WTC11 (cell line): ENCODE measurements around the gene ARHGEF39. TPM values are rescaled to one million over a fixed set of nuclear protein-coding genes. Genes with fewer than 3 reads are reported as not detected.

Experiments used
- ATAC-seq: fragments of 200-7000 bp; cut with Tn5 transposase; 2 replicates; pipeline ENCODE4 v1.10.0; 2021; ENCODE audit warnings: mild to moderate bottlenecking, moderate library complexity
- CTCF ChIA-PET: fragments of 300-600 bp; sonication (Branson Sonifier 250); formaldehyde crosslinking; loops from one replicate; lab custom pipeline; 2021; ENCODE audit warnings: antibody characterized with exemption; lab: Charles Lee
- POLR2A ChIA-PET: fragments of 350-600 bp; sonication (Branson Sonifier 250); formaldehyde crosslinking; loops from one replicate; lab custom pipeline; 2021; ENCODE audit warnings: antibody characterized with exemption; lab: Charles Lee
- DNase-seq: peaks from one replicate; pipeline ENCODE4 v3.0.0; 2021; ENCODE audit warnings: low spot score
- H3K27ac Mint-ChIP-seq: 2 replicates; pipeline ENCODE4 v1.8.0; 2021; ENCODE audit warnings: mixed read lengths
- H3K27me3 Mint-ChIP-seq: 2 replicates; pipeline ENCODE4 v1.8.0; 2021; ENCODE audit warnings: low read depth, mild to moderate bottlenecking, moderate library complexity, mixed read lengths
- H3K36me3 Mint-ChIP-seq: 2 replicates; pipeline ENCODE4 v1.8.0; 2021; ENCODE audit warnings: mixed read lengths
- H3K4me1 Mint-ChIP-seq: 2 replicates; pipeline ENCODE4 v1.8.0; 2022; ENCODE audit warnings: mixed read lengths
- H3K4me3 Mint-ChIP-seq: 2 replicates; pipeline ENCODE4 v1.8.0; 2021; ENCODE audit warnings: mild to moderate bottlenecking, moderate library complexity, mixed read lengths
- H3K9me3 Mint-ChIP-seq: 2 replicates; pipeline ENCODE4 v1.8.0; 2021; ENCODE audit warnings: mixed read lengths
- ATF1 ChIP-seq: sonication (generic); formaldehyde crosslinking; IDR thresholded peaks from 2 replicates; pipeline ENCODE4 v1.8.1; 2023; ENCODE audit warnings: mild to moderate bottlenecking, moderate library complexity, missing genetic modification reagents
- ELF4 ChIP-seq: sonication (generic); formaldehyde crosslinking; IDR thresholded peaks from 2 replicates; pipeline ENCODE4 v1.8.1; 2022; ENCODE audit warnings: low read depth, mild to moderate bottlenecking, moderate library complexity, missing genetic modification reagents
- FOXJ3 ChIP-seq: sonication (generic); formaldehyde crosslinking; IDR thresholded peaks from 2 replicates; pipeline ENCODE4 v1.9.0; 2021; ENCODE audit warnings: missing genetic modification reagents, mild to moderate bottlenecking, borderline replicate concordance
- GRHL2 ChIP-seq: fragments of 250-450 bp; sonication (Bioruptor Pico); IDR thresholded peaks from 2 replicates; pipeline ENCODE4 v1.8.0; 2022; ENCODE audit warnings: mild to moderate bottlenecking, moderate library complexity; ENCODE audit not compliant: insufficient replicate concordance, severe bottlenecking
- NFATC4 ChIP-seq: fragments of 250-450 bp; sonication (Bioruptor Pico); IDR thresholded peaks from 2 replicates; pipeline ENCODE4 v1.9.0; 2021; ENCODE audit warnings: mild to moderate bottlenecking
- SMAD3 ChIP-seq: sonication (generic); formaldehyde crosslinking; IDR thresholded peaks from 2 replicates; pipeline ENCODE4 v1.8.0; 2022; ENCODE audit warnings: missing genetic modification reagents, mild to moderate bottlenecking, borderline replicate concordance
- TCF7 ChIP-seq: sonication (generic); formaldehyde crosslinking; IDR thresholded peaks from 2 replicates; pipeline ENCODE4 v1.8.0; 2022; ENCODE audit warnings: mild to moderate bottlenecking, low read depth, missing genetic modification reagents, moderate library complexity
- TEAD1 ChIP-seq: sonication (generic); formaldehyde crosslinking; IDR thresholded peaks from 2 replicates; pipeline ENCODE4 v1.8.0; 2022; ENCODE audit warnings: mild to moderate bottlenecking, missing genetic modification reagents
- ZBTB21 ChIP-seq: sonication (generic); formaldehyde crosslinking; IDR thresholded peaks from 2 replicates; pipeline ENCODE4 v1.8.1; 2023; ENCODE audit warnings: mild to moderate bottlenecking, missing genetic modification reagents, borderline replicate concordance
- ZNF121 ChIP-seq: sonication (generic); formaldehyde crosslinking; IDR thresholded peaks from 2 replicates; pipeline ENCODE4 v1.8.0; 2023; ENCODE audit warnings: missing genetic modification reagents
- ZNF263 ChIP-seq: sonication (generic); formaldehyde crosslinking; IDR thresholded peaks from 2 replicates; pipeline ENCODE4 v1.8.1; 2022; ENCODE audit warnings: low read depth, mild to moderate bottlenecking, moderate library complexity, missing genetic modification reagents
- total RNA-seq: library from RNA; stranded (reverse); gene quantifications from 3 replicates; pipeline ENCODE4 v1.2.3, GENCODE V29; 2021
- TF ChIP-seq, protein P1 (sequence below): fragments of 250-450 bp; sonication (Bioruptor Pico); IDR thresholded peaks from 2 replicates; pipeline ENCODE4 v1.8.0; 2021; ENCODE audit warnings: mild to moderate bottlenecking
- TF ChIP-seq, protein P2 (sequence below): fragments of 250-450 bp; sonication (Bioruptor Pico); conservative IDR thresholded peaks from 2 replicates; pipeline ENCODE4 v1.9.0; 2021; ENCODE audit warnings: mild to moderate bottlenecking
- TF ChIP-seq, protein P3 (sequence below): sonication (generic); formaldehyde crosslinking; IDR thresholded peaks from 2 replicates; pipeline ENCODE4 v1.8.1; 2023; ENCODE audit warnings: mild to moderate bottlenecking, missing genetic modification reagents
- TF ChIP-seq, protein P4 (sequence below): fragments of 250-450 bp; sonication (Bioruptor Pico); IDR thresholded peaks from 2 replicates; pipeline ENCODE4 v1.9.0; 2021; ENCODE audit warnings: mild to moderate bottlenecking
- TF ChIP-seq, protein P5 (sequence below): sonication (generic); formaldehyde crosslinking; IDR thresholded peaks from 2 replicates; pipeline ENCODE4 v1.8.0; 2022; ENCODE audit warnings: mild to moderate bottlenecking, missing genetic modification reagents
- TF ChIP-seq, protein P6 (sequence below): sonication (generic); formaldehyde crosslinking; IDR thresholded peaks from 2 replicates; pipeline ENCODE4 v1.8.0; 2022; ENCODE audit warnings: missing genetic modification reagents
- TF ChIP-seq, protein P7 (sequence below): sonication (generic); formaldehyde crosslinking; IDR thresholded peaks from 2 replicates; pipeline ENCODE4 v1.8.1; 2023; ENCODE audit warnings: mild to moderate bottlenecking, missing genetic modification reagents, moderate library complexity
- TF ChIP-seq, protein P8 (sequence below): sonication (generic); formaldehyde crosslinking; IDR thresholded peaks from 2 replicates; pipeline ENCODE4 v1.8.1; 2023; ENCODE audit warnings: mild to moderate bottlenecking, moderate library complexity, missing genetic modification reagents

ARHGEF39 gene
- total RNA-seq, 1 experiment from 2014 or later, result 23.8 TPM

DNA sequence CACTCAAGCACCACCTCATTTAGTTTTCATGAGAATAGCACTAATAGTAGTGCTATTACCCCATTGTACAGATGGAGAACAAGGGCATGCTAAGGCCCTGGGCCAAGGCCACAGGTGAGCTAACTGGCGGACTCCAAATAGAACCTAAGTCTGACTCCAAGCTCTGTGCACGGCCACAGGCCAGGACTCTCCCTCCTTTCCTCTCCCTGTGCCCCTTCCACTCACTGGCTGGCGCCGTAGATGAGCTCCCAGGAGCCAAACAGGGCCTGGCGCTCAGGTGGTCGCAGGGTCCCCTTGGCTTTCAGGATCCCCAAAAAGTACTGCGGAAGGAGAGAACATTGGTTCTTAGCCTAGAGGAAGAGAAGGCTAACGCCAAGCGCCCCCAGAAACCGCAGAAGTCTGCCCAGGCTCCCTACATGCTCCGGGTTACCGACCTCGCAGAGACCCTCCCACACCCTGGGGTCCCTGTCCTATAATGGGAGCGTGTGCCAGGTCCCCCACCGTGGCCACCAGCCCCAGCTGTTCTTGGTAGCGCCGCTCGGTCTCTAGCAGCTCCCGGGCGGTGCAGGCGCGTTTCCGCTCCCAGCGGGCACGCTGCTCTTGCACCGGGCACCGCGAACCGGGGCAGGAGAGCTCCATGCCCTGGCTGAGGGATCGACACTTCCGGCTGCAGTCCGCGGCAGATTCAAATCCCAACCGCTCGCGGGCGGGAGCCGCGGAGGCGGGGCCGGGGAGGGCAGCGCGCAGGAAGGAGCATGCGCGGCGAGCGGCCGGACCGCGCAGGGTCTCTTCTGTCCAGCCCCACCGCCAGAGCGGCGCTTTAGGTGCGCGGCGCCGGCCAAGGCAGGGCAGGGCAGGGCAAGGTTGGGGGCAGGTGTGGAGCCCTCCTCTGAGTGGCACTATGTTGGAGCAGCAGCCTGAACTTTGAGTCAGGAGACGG, at the start of gene ARHGEF39 (continued):
- TF ChIP-seq, protein P1, sequence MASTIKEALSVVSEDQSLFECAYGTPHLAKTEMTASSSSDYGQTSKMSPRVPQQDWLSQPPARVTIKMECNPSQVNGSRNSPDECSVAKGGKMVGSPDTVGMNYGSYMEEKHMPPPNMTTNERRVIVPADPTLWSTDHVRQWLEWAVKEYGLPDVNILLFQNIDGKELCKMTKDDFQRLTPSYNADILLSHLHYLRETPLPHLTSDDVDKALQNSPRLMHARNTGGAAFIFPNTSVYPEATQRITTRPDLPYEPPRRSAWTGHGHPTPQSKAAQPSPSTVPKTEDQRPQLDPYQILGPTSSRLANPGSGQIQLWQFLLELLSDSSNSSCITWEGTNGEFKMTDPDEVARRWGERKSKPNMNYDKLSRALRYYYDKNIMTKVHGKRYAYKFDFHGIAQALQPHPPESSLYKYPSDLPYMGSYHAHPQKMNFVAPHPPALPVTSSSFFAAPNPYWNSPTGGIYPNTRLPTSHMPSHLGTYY (CRISPR knock-in tag), result no peak
- TF ChIP-seq ZNF121 (CRISPR knock-in tag) (no peak), TEAD1 (CRISPR knock-in tag) (0 out of 2 replicates have a peak, but pooled peaks have one; percentile 71), ZNF263 (CRISPR knock-in tag) (no peak), TCF7 (CRISPR knock-in tag) (no peak)
- TF ChIP-seq, protein P2, sequence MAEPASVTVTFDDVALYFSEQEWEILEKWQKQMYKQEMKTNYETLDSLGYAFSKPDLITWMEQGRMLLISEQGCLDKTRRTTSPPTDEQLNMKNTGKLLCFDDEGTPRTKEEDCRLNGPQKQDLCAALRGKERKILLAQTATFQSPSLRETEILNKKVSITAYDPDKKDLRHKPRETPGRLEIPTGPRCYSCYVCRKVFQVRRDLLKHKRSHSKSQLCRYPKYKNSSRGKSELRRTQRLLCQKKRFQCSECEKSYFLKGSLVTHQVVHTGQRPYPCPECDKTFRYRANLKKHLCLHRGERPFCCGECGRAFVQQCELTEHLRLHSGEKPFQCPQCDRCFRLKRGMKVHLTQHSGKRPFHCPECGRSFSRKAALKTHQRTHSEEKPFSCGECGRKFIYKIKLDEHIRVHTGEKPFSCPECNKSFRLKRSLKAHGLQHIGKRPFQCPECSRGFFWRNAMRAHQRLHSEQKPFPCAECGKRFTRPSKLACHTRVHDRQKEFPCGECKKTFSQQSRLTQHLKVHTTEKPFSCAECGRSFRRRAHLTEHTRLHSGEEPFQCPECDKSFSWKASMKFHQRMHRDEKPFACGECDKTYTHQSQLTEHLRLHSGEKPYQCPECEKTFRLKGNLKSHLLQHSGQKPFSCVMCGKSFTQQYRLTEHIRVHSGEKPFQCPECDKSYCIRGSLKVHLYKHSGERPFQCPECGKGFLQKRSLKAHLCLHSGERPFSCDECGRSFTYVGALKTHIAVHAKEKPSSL (CRISPR knock-in tag), result no peak
- TF ChIP-seq, protein P3, sequence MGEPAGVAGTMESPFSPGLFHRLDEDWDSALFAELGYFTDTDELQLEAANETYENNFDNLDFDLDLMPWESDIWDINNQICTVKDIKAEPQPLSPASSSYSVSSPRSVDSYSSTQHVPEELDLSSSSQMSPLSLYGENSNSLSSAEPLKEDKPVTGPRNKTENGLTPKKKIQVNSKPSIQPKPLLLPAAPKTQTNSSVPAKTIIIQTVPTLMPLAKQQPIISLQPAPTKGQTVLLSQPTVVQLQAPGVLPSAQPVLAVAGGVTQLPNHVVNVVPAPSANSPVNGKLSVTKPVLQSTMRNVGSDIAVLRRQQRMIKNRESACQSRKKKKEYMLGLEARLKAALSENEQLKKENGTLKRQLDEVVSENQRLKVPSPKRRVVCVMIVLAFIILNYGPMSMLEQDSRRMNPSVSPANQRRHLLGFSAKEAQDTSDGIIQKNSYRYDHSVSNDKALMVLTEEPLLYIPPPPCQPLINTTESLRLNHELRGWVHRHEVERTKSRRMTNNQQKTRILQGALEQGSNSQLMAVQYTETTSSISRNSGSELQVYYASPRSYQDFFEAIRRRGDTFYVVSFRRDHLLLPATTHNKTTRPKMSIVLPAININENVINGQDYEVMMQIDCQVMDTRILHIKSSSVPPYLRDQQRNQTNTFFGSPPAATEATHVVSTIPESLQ (CRISPR knock-in tag), result 0 out of 2 replicates have a peak, but pooled peaks have one; percentile 31
- TF ChIP-seq, protein P4, sequence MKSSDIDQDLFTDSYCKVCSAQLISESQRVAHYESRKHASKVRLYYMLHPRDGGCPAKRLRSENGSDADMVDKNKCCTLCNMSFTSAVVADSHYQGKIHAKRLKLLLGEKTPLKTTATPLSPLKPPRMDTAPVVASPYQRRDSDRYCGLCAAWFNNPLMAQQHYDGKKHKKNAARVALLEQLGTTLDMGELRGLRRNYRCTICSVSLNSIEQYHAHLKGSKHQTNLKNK (CRISPR knock-in tag), result no peak
- TF ChIP-seq, protein P5, sequence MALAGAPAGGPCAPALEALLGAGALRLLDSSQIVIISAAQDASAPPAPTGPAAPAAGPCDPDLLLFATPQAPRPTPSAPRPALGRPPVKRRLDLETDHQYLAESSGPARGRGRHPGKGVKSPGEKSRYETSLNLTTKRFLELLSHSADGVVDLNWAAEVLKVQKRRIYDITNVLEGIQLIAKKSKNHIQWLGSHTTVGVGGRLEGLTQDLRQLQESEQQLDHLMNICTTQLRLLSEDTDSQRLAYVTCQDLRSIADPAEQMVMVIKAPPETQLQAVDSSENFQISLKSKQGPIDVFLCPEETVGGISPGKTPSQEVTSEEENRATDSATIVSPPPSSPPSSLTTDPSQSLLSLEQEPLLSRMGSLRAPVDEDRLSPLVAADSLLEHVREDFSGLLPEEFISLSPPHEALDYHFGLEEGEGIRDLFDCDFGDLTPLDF (CRISPR knock-in tag), result peak; percentile 90
- TF ChIP-seq, protein P6, sequence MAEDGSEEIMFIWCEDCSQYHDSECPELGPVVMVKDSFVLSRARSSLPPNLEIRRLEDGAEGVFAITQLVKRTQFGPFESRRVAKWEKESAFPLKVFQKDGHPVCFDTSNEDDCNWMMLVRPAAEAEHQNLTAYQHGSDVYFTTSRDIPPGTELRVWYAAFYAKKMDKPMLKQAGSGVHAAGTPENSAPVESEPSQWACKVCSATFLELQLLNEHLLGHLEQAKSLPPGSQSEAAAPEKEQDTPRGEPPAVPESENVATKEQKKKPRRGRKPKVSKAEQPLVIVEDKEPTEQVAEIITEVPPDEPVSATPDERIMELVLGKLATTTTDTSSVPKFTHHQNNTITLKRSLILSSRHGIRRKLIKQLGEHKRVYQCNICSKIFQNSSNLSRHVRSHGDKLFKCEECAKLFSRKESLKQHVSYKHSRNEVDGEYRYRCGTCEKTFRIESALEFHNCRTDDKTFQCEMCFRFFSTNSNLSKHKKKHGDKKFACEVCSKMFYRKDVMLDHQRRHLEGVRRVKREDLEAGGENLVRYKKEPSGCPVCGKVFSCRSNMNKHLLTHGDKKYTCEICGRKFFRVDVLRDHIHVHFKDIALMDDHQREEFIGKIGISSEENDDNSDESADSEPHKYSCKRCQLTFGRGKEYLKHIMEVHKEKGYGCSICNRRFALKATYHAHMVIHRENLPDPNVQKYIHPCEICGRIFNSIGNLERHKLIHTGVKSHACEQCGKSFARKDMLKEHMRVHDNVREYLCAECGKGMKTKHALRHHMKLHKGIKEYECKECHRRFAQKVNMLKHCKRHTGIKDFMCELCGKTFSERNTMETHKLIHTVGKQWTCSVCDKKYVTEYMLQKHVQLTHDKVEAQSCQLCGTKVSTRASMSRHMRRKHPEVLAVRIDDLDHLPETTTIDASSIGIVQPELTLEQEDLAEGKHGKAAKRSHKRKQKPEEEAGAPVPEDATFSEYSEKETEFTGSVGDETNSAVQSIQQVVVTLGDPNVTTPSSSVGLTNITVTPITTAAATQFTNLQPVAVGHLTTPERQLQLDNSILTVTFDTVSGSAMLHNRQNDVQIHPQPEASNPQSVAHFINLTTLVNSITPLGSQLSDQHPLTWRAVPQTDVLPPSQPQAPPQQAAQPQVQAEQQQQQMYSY (CRISPR knock-in tag), result no peak
- TF ChIP-seq, protein P7, sequence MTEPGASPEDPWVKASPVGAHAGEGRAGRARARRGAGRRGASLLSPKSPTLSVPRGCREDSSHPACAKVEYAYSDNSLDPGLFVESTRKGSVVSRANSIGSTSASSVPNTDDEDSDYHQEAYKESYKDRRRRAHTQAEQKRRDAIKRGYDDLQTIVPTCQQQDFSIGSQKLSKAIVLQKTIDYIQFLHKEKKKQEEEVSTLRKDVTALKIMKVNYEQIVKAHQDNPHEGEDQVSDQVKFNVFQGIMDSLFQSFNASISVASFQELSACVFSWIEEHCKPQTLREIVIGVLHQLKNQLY (CRISPR knock-in tag), result no peak

DNA sequence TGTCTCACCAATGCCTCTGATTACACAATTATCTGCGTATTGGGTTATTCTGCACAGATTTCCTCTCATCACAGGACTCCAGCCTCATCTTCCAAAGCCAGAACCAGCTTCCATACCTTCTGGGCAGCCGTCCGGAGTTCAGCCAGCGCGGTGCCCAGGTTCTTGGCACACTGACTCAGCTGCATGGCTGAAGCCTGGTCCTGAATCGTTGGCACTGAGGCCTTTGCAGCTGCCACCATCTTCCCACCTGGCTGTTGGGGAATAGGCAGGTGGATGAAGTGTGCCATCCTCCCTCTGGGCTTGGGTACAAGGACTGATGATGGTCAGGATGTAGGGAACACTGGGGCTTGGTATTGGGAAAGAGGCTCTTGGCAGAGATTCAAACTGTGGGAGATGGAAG, 49.1 kb upstream of the ARHGEF39 start:
- no peak for ATAC-seq
- CTCF ChIA-PET, result interaction anchor here (2.3 to 4.1 kb wide), 2 partner anchors 17 to 18 kb away, joined by 12 to 29 read pairs; partner anchors contain the start of genes CREB3 and TLN1
- H3K4me3 Mint-ChIP-seq, result no peak overlapping the region
- H3K9me3 Mint-ChIP-seq, result no peaks in the 10 kb centered on the region
- H3K27ac Mint-ChIP-seq, result no peak overlapping the region
- no peaks in the 10 kb centered on the region for H3K27me3 Mint-ChIP-seq
- peaks cover 80% of the 10 kb centered on the region for H3K36me3 Mint-ChIP-seq
- POLR2A ChIA-PET, result no interaction called here
- DNase-seq, result no peak
- no peaks in the 10 kb centered on the region for H3K4me1 Mint-ChIP-seq
- TF ChIP-seq, protein P8, sequence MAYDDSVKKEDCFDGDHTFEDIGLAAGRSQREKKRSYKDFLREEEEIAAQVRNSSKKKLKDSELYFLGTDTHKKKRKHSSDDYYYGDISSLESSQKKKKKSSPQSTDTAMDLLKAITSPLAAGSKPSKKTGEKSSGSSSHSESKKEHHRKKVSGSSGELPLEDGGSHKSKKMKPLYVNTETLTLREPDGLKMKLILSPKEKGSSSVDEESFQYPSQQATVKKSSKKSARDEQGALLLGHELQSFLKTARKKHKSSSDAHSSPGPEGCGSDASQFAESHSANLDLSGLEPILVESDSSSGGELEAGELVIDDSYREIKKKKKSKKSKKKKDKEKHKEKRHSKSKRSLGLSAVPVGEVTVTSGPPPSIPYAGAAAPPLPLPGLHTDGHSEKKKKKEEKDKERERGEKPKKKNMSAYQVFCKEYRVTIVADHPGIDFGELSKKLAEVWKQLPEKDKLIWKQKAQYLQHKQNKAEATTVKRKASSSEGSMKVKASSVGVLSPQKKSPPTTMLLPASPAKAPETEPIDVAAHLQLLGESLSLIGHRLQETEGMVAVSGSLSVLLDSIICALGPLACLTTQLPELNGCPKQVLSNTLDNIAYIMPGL (CRISPR knock-in tag), result no peak
- TF ChIP-seq ATF1 (no peak), GRHL2 (no peak), NFATC4 (CRISPR knock-in tag) (no peak), TCF7 (CRISPR knock-in tag) (no peak), ELF4 (CRISPR knock-in tag) (no peak), ZBTB21 (CRISPR knock-in tag) (no peak), TEAD1 (CRISPR knock-in tag) (no peak), SMAD3 (no peak), FOXJ3 (no peak)
